Activated CD4-positive, alpha-beta T cell treated with anti-CD3 and anti-CD28 coated beads, Interleukin-2, amount 50 U/mL, for 4 hours (primary cell): ENCODE results near the gene RAB28.

Source experiments
- DNase-seq, 2 experiments: peaks; one replicate each; pipeline ENCODE4 v3.0.0-alpha.2; 2020

The RAB28 gene

GRCh38 chr4:13504374-13504773, 20.2 kb upstream of the RAB28 start:
- DNase-seq, result no peak

- no peak for DNase-seq
Observed at GRCh38 chr4:13498469-13498868, 14.3 kb upstream of the RAB28 start.

GRCh38 chr4:13496605-13497004, 12.5 kb upstream of the RAB28 start:
- DNase-seq, result no peak

DNA sequence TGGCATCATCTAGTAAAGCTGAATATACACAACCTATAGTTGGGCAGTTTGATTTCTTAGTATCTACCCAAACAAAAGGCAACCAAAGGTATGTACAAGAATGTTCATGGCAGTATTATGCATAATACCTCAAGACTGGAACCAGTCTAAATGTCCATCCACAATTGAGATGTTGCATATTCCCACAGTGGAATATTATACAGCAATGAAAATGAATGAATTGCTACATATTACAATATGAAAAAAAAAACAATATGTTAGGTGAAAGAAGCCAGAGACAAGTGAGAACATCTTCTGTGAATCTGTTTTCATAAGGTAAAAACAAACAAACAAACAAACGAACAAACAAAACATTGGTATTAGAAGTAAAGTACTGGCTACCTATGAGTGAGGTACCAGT, 11.6 kb upstream of the RAB28 start:
- no peak for DNase-seq

DNA sequence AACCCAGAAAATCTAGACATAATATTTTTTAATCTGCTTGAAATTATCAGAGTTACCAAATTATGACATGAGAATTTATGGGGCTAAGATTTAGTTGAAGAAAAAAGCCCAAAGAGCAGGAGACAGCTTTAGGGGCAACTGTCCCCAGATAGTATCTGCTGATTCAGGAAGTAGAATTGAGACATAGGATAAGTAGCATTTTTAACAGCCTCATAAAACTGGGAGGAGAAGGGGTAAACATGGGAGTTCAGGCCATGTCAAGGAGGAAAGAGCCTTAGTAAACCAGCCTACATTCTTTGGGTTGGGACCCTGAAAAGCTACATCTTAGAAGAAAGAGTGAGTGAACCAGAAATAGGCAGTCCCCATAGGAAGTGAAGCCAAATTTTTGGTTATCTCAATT, 9.7 kb upstream of the RAB28 start:
- DNase-seq, result no peak

- no peak for DNase-seq
Observed at GRCh38 chr4:13492747-13493146, 8.6 kb upstream of the RAB28 start.

GRCh38 chr4:13484749-13485221, 645 bp upstream of the RAB28 start:
- DNase-seq, result no peak

DNA sequence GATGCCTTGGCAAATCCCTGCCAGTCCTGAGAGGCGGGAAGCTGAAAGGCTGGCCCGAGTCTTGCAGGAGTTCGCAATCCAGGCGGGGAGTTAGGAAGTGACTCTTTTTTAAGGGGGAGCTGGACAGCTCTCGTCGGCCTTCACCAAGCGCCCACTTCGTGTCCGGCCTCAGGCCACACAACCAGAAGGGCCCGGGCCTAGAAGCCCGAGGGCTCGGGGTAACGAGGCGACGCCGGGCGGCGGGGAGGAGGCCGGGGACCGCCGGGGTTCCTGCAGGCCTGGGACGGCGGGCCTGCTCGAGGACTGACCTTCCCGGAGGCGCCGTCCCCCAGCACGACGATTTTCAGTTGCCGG, 395 bp downstream of the RAB28 start:
- DNase-seq, result peak; percentile 1 to 4

DNA sequence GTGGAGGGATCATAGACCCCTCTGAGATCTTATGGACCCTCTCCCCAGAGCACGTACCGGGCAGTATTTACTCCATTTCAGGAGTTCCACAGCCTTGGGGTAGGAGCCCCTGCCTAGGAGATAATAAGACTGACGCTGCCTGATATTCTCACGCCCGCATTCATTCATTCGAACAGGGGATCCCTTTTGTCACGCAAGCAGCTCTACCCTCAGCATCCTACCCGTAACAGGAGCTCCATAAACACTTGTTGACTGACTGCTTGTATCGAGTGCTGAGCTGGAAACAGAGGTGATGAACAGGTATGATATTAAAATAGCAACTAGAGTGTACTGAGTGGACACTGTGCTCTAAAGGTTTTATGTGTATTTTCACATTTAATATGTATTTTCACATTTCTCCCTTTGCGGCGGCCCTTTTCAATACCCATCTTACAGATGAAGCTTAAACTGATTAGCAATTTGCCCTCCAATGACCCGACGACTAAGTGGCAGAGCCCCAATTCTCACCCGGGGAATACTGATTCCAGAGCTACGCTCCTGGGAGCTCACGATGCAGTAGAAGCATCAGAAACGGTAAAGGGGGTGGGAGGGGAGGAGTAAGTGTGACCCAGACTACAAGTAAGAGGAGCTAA, 888 bp downstream of the RAB28 start:
- DNase-seq, result no peak

GRCh38 chr4:13481569-13481968, 2.6 kb downstream of the RAB28 start:
- no peak for DNase-seq

DNA sequence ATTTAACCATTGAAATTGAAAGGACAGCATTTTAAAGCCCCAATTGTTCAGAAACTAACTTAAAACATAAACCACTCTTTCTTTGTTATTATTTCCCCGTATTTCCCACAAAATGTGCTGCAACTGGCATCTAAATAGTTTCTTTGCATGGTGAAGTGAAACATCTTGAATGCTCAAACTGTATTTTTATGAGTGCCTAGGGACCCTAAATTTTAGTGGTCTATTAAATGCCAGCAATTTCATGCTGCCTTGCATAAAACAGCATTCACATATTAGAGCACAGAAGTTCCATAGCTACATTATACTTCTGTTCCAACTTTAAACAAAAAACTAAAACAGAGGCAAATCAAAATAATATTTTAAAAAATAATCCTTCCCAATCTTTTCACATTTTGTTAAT, 5.4 kb downstream of the RAB28 start:
- no peak for DNase-seq

GRCh38 chr4:13478131-13478530, 6.0 kb downstream of the RAB28 start:
- no peak for DNase-seq

DNA sequence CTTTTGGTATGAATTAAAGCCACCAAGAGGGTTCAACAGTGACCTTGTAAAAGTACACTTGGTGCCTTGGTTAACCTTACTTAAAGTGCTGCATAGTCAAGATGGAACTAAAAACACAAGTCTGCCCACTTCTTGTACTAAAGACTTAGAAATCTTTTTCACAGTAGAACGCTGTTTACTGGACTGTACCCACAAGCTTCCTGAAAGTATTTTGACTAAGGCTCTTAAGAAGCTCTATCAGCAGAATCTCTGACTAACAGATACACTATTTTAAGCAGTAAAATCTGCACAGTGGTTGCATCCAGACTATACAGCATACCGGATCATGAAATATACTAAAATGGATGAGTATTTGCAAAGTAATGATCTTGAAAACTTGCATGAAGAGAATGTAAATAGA, 7.2 kb downstream of the RAB28 start:
- no peak for DNase-seq

GRCh38 chr4:13476152-13476551, 8.0 kb downstream of the RAB28 start:
- no peak for DNase-seq

DNA sequence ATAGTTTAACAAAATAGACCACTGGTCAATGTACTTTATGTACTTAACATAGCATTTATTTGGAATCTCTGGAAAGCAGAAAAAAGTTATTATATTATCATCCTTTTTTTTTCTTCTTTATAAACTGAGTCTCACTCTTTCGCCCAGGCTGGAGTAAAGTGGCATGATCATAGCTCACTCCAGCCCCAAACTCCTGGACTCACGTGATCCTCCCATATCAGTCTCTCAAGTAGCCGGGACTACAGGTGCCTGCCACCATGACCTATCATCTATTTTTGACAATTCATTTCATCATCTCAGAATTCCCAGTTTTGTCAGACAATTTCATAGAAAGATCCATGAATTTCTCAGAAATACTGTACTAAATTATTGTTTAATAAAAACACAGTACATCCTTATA, 12.7 kb downstream of the RAB28 start:
- no peak for DNase-seq

DNA sequence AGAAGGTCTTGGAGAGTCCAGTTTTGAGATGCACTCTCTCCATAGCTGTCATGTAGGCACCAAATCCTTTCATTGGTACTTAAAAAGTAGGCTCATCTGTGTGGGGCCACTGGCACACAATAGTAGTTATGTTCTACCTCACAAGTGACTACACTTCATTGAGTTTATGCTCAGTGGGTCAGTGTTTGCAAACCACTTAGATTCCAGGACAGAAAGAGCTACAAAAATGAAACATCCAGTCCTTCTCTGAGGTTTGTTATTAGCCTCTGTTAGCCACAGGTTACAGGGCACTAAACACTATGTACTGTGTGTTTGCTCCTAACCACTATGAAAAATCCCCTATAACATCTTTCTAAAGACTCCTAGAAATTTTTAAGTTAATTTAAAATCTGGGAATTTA, 13.8 kb downstream of the RAB28 start:
- DNase-seq, result no peak

DNA sequence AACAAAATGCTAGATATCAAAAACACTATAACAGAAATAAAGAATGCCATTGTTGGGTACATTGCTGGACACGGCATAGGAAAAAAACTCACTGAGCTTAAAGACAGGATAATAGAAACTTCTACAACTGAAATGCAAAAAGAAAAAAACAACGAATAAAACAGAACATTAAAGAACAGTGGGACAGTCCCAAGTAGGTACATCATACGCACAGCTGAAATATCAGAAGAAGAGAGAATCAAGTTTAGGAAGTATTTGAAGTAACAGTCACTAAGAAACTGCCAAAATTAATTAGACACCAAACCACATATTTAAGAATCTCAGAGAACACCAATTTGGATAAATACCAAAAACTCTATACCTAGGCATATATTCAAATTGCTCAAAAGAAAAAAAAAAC, 19.2 kb downstream of the RAB28 start:
- no peak for DNase-seq

DNA sequence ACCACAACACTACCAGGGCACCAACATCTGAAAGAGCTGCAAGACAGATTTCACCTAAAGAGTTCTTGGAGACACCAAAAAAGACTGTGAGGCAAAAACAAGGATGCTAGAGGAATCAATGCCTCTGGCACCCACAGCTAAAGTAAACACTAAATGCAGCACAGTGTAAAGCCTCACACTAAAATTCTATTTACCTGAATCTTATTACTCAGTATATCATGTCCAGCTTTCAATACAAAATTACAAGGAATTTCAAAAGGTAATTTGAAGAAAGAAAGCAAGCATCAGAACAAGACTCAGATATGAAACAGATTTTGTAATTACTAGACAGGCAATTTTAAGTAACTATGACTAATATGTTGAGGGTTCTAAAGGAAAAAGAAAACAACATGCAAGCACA, 19.6 kb downstream of the RAB28 start:
- DNase-seq, result no peak

- DNase-seq, result no peak
Observed at GRCh38 chr4:13461191-13461905, 22.8 kb downstream of the RAB28 start.

DNA sequence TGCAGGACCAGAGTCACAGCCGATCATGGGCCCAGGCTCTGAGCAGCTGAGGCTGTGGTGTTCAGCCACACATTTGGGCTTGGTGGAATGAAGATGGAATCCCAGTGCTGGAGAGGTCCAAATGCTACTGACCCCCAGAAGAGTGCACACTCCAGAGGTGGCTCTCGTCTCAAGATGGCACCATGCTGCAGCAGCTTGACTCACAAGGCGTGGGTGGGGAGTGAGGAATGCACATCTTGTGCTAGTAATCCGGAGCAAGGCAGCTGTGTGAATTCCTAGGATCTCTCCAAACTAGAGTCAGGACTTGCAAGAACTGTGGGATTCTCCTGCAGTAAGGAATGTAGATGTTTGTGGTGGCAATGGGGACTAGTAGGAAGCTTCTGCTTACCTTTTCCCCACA, 28.7 kb downstream of the RAB28 start:
- DNase-seq, result no peak

- no peak for DNase-seq
Observed at GRCh38 chr4:13454786-13455185, 29.4 kb downstream of the RAB28 start.

- no peak for DNase-seq
Observed at GRCh38 chr4:13452927-13453579, 31.1 kb downstream of the RAB28 start.

DNA sequence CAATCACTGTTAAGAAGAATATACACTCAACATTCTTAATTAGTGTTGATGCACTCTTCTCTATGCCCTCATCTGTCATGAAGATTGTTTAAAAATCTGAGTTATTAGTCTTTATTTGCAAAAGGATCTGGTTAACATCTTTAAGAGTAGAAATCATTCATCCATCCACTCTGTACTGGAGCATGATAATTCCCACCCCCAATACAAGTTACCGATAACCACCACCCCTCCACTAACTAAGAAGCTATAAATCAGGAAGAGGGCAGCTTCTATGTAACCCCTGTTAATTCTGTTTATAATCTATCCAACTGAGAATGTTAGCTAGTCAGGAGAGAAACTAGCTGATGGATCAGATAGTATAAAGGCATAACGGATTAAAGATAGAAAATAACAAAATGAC, 34.5 kb downstream of the RAB28 start:
- DNase-seq, result no peak
